Right renal cortex interstitium (tissue), 3 donors: ENCODE data around the gene P4HA1. TPM values are rescaled to one million over a fixed set of nuclear protein-coding genes. Genes with fewer than 3 reads are reported as not detected.
"Not testable (repeated sequence)": the region's sequence is repeated elsewhere in the genome, so short reads cannot be mapped to it uniquely, and the experiment has no call there.

Source experiments
- DNase-seq, 3 donors: peaks; one replicate each; pipeline ENCODE4 v3.0.0-alpha.2; 2013; ENCODE audit warnings: low read depth in 3 of 3, low spot score in 2 of 3
- polyA plus RNA-seq, 3 donors: library from polyadenylated mRNA; unstranded; fragments of 120-200 nt; gene quantifications; one replicate each; pipeline ENCODE4 v1.2.1, GENCODE V29; 2013; ENCODE audit not compliant: insufficient read length in 3 of 3

P4HA1 gene
- polyA plus RNA-seq, 3 donors: 78.1 to 104 (median 93.6) TPM

- peak in 2 of 3 donors; percentile 4 to 7 for DNase-seq
Measured at GRCh38 chr10:73044378-73045285, 52.0 kb downstream of the P4HA1 start.

GRCh38 chr10:73043766-73044377 lies 52.8 kb downstream of the P4HA1 start:
- no peak for DNase-seq

- no peak for DNase-seq
Measured at GRCh38 chr10:73043319-73043718, 53.3 kb downstream of the P4HA1 start.

GRCh38 chr10:73042130-73042529 lies 54.5 kb downstream of the P4HA1 start:
- DNase-seq: no peak

- no peak for DNase-seq
Measured at GRCh38 chr10:73039635-73040034, 57.0 kb downstream of the P4HA1 start.

- DNase-seq: not testable (repeated sequence)
Measured at GRCh38 chr10:73036285-73036684, 60.4 kb downstream of the P4HA1 start.

GRCh38 chr10:73032536-73032935 lies 64.1 kb downstream of the P4HA1 start:
- DNase-seq: no peak

GRCh38 chr10:73026623-73027022 lies 70.0 kb downstream of the P4HA1 start:
- not testable (repeated sequence) for DNase-seq

- DNase-seq: not testable (repeated sequence)
Measured at GRCh38 chr10:73023455-73024070, 73.1 kb downstream of the P4HA1 start.

GRCh38 chr10:73022961-73023360 lies 73.7 kb downstream of the P4HA1 start:
- not testable (repeated sequence) for DNase-seq

GRCh38 chr10:73021538-73022164 lies 75.0 kb downstream of the P4HA1 start:
- not testable (repeated sequence) for DNase-seq

- no peak for DNase-seq
Measured at GRCh38 chr10:73021050-73021449, 75.6 kb downstream of the P4HA1 start.

- no peak for DNase-seq
Measured at GRCh38 chr10:73019100-73019499, 77.6 kb downstream of the P4HA1 start.

- no peak for DNase-seq
Measured at GRCh38 chr10:73018632-73019031, 78.0 kb downstream of the P4HA1 start.

GRCh38 chr10:73017955-73018480 lies 78.6 kb downstream of the P4HA1 start:
- no peak for DNase-seq

- no peak for DNase-seq
Measured at GRCh38 chr10:73015779-73016178, 80.9 kb downstream of the P4HA1 start.

GRCh38 chr10:73003822-73004221 lies 92.8 kb downstream of the P4HA1 start:
- DNase-seq: no peak

- no peak for DNase-seq
Measured at GRCh38 chr10:73000973-73001372, 95.7 kb downstream of the P4HA1 start.

- DNase-seq: no peak
Measured at GRCh38 chr10:72997099-72997498, 99.6 kb downstream of the P4HA1 start.

- DNase-seq: not testable (repeated sequence)
Measured at GRCh38 chr10:72995459-72995858, 101.2 kb downstream of the P4HA1 start.

GRCh38 chr10:72989771-72990170 lies 106.9 kb downstream of the P4HA1 start:
- not testable (repeated sequence) for DNase-seq
